Nephron (organoid): ENCODE measurements around the gene ICAM5.
A peak's percentile ranks its signal among the peaks of the same experiment; 100 is the strongest.

ENCODE experiments used
- H3K27ac Mint-ChIP-seq, 3 experiments: 2 replicates each; pipeline ENCODE4 v1.8.0; 2020; ENCODE audit warnings: mixed read lengths in 3 of 3, mild to moderate bottlenecking in 2 of 3, moderate library complexity in 1 of 3
- H3K27me3 Mint-ChIP-seq: 2 replicates; pipeline ENCODE4 v1.8.0; 2021; ENCODE audit warnings: low read depth, mild to moderate bottlenecking, moderate library complexity, mixed read lengths
- H3K36me3 Mint-ChIP-seq: 2 replicates; pipeline ENCODE4 v1.8.0; 2020; ENCODE audit warnings: low read depth, mixed read lengths
- H3K4me1 Mint-ChIP-seq: 2 replicates; pipeline ENCODE4 v1.8.0; 2020; ENCODE audit warnings: mixed read lengths
- H3K4me3 Mint-ChIP-seq, 3 experiments: 2 replicates each; pipeline ENCODE4 v1.8.0; 2020; ENCODE audit warnings: mild to moderate bottlenecking in 3 of 3, mixed read lengths in 3 of 3, moderate library complexity in 2 of 3
- H3K9me3 Mint-ChIP-seq: 2 replicates; pipeline ENCODE4 v1.8.0; 2020; ENCODE audit warnings: mixed read lengths
- CTCF ChIP-seq, 3 experiments: fragments of 200-600 bp; sonication (generic); IDR thresholded peaks; one replicate each; pipeline ENCODE4 v1.5.0; 2021; ENCODE audit warnings: antibody characterized with exemption in 3 of 3; ENCODE audit not compliant: unreplicated experiment in 3 of 3

The ICAM5 gene

DNA sequence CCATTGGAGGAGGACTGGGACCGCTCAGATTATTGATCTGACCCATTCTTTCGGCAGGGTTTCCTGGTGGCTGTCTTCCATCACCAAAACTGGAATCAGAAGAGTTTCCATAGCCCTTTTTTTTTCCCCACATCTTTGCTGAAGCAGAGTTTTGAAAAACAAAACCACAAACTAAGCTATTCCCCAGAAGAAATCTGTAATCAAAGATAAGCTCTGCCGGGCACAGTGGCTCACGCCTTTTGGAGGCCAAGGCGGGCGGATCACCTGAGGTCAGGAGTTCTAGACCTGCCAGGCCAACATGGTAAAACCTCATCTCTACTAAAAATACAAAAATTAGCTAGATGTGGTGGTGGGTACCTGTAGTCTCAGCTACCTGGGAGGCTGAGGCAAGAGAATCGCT is 23.0 kb upstream of the ICAM5 start:
- H3K4me1 Mint-ChIP-seq, result no peaks in the 10 kb centered on the region
- H3K27ac Mint-ChIP-seq, result no peak overlapping the region
- peaks cover 42% of the 10 kb centered on the region for H3K27me3 Mint-ChIP-seq
- no peak for TF ChIP-seq CTCF (IDR thresholded peaks at IDR 0.05; ENCODE audit: unreplicated experiment in 3 of 3)
- no peaks in the 10 kb centered on the region for H3K36me3 Mint-ChIP-seq
- no peak overlapping the region for H3K4me3 Mint-ChIP-seq
- no peaks in the 10 kb centered on the region for H3K9me3 Mint-ChIP-seq

DNA sequence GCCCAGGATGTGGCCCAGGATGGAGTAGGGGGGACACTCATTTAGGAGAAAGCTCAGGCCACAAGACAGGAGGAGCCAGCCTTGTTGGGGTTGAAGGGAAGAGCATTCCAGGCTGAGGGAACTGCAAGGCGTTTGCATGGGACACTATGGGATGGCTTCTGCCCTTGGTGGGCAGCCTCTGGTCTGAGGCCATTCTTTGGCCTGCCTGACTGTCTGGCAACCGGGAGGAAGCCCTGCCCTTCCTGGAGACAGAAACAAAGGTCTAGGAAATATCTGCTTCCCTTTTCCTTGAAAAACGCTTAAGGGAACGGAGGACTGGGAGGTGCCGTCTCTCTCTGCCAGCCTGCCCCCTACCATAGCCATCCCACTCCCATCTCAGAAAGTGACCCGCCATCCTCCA is 21.7 kb upstream of the ICAM5 start:
- no peak for TF ChIP-seq CTCF (IDR thresholded peaks at IDR 0.05; ENCODE audit: unreplicated experiment in 3 of 3)
- Mint-ChIP-seq H3K27ac (peak overlapping the region in 1 of 3 experiments; percentile 49), H3K9me3 (no peaks in the 10 kb centered on the region), H3K36me3 (no peaks in the 10 kb centered on the region), H3K4me1 (no peaks in the 10 kb centered on the region), H3K4me3 (no peak overlapping the region), H3K27me3 (peaks cover 55% of the 10 kb centered on the region)

GRCh38 chr19:10269333-10270179 is 20.2 kb upstream of the ICAM5 start:
- no peaks in the 10 kb centered on the region for H3K36me3 Mint-ChIP-seq
- no peak overlapping the region for H3K27ac Mint-ChIP-seq
- H3K4me3 Mint-ChIP-seq, result peak overlapping the region; percentile 42 to 62 (median 57)
- peak; percentile 92 to 95 (median 93) for TF ChIP-seq CTCF (IDR thresholded peaks at IDR 0.05; ENCODE audit: unreplicated experiment in 3 of 3)
- no peaks in the 10 kb centered on the region for H3K4me1 Mint-ChIP-seq
- H3K27me3 Mint-ChIP-seq, result peaks cover 70% of the 10 kb centered on the region
- H3K9me3 Mint-ChIP-seq, result no peaks in the 10 kb centered on the region

- H3K27me3 Mint-ChIP-seq, result peaks cover 77% of the 10 kb centered on the region
- TF ChIP-seq CTCF (IDR thresholded peaks at IDR 0.05; ENCODE audit: unreplicated experiment in 3 of 3), result no peak
- peak overlapping the region in 1 of 3 experiments; percentile 62 for H3K4me3 Mint-ChIP-seq
- no peaks in the 10 kb centered on the region for H3K4me1 Mint-ChIP-seq
- H3K36me3 Mint-ChIP-seq, result no peaks in the 10 kb centered on the region
- no peak overlapping the region for H3K27ac Mint-ChIP-seq
- H3K9me3 Mint-ChIP-seq, result no peaks in the 10 kb centered on the region
Observed at GRCh38 chr19:10270180-10270615, 19.6 kb upstream of the ICAM5 start.

GRCh38 chr19:10270616-10271394 is 18.9 kb upstream of the ICAM5 start, which contains the start of gene ICAM1:
ICAM1 (plus strand) TSS chr19:10271120; CDS start chr19:10271160, 40 bp downstream.
- no peaks in the 10 kb centered on the region for H3K9me3 Mint-ChIP-seq
- H3K4me3 Mint-ChIP-seq, result peak within 1 kb of the TSS; percentile 35 to 62 (median 47)
- no peak for TF ChIP-seq CTCF (IDR thresholded peaks at IDR 0.05; ENCODE audit: unreplicated experiment in 3 of 3)
- no peaks in the 10 kb centered on the region for H3K4me1 Mint-ChIP-seq
- no peak within 1 kb of the TSS for H3K27ac Mint-ChIP-seq
- peaks cover 79% of the 10 kb centered on the region for H3K27me3 Mint-ChIP-seq
- no peaks in the 10 kb centered on the region for H3K36me3 Mint-ChIP-seq
